ENCODE measurements around the gene SDHC.

Gene SDHC

DNA sequence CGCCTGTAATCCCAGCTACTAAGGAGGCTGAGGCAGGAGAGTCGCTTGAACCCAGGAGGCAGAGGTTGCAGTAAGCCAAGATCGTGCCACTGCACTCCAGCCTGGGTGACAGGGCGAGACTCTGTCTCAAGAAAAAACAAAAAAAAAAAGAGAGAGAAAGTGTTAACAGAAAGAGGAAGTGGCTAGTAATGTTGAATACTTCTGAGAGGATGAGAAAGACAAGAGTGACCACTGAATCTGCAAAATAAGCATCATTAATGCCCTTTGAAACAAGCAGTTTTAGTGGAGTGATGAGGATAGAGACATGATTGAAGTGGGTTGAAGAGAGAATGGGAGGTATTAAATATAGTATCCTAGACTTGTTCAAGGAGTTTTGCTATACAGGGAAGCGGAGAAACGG, 16.1 kb upstream of the SDHC start:
- no peak overlapping the region for H3K4me3 ChIP-seq (ENCODE audit: low read depth, low read length)
- TF ChIP-seq, protein P1, sequence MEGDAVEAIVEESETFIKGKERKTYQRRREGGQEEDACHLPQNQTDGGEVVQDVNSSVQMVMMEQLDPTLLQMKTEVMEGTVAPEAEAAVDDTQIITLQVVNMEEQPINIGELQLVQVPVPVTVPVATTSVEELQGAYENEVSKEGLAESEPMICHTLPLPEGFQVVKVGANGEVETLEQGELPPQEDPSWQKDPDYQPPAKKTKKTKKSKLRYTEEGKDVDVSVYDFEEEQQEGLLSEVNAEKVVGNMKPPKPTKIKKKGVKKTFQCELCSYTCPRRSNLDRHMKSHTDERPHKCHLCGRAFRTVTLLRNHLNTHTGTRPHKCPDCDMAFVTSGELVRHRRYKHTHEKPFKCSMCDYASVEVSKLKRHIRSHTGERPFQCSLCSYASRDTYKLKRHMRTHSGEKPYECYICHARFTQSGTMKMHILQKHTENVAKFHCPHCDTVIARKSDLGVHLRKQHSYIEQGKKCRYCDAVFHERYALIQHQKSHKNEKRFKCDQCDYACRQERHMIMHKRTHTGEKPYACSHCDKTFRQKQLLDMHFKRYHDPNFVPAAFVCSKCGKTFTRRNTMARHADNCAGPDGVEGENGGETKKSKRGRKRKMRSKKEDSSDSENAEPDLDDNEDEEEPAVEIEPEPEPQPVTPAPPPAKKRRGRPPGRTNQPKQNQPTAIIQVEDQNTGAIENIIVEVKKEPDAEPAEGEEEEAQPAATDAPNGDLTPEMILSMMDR (IDR thresholded peaks at IDR 0.05; ENCODE audit: low read depth, low read length) = no peak
- DNase-seq (ENCODE audit: low read depth, low spot score) = no peak
- in situ Hi-C loops (cut with HindIII; ENCODE audit: low sequenced_read_pairs) = no loop called here

DNA sequence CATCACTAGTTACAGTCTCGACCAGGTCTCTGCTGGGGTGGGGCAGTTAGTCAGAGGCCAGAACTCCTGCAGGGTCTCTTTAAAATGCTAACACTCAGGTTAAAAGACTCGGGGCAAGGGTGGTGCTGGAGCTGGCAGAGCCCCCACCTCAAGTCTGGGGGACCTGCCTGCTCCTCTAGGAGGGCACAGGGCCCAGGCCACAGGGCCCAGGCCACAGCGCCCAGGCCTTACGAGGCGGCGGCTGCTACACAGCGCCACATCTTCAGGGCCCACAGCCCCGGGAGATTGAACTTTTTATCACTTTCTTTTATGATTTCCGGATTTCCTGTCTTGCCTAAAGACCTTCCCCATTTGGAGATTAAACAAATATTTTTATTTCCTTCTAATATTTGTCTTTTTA, 14.8 kb upstream of the SDHC start:
- no peak for DNase-seq (ENCODE audit: low read depth, low spot score)
- TF ChIP-seq, protein P1 (IDR thresholded peaks at IDR 0.05; ENCODE audit: low read depth, low read length) = no peak
- no peak overlapping the region for H3K4me3 ChIP-seq (ENCODE audit: low read depth, low read length)
- in situ Hi-C loops (cut with HindIII; ENCODE audit: low sequenced_read_pairs) = no loop called here

DNA sequence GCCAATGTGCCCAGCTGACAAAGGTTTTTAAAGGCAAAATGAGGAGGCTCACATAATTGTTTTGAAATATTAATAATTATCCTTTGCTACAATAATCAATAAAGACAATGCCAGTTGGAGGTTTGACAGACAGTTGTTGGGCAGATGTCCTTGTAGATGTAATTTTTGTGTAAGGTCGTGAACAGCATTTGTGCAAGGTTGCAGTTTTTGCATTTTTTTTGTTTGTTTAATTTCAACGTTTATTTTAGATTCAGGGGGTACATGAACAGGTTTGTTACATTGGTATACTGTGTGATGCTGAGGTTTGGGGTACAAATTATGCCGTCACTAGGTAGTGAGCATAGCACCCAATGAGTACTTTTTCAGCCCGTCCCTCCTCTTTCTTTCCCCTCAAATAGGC, 13.7 kb upstream of the SDHC start:
- in situ Hi-C loops (cut with HindIII; ENCODE audit: low sequenced_read_pairs) = no loop called here
- no peak overlapping the region for H3K4me3 ChIP-seq (ENCODE audit: low read depth, low read length)
- DNase-seq (ENCODE audit: low read depth, low spot score) = no peak
- TF ChIP-seq, protein P1 (IDR thresholded peaks at IDR 0.05; ENCODE audit: low read depth, low read length) = no peak

DNA sequence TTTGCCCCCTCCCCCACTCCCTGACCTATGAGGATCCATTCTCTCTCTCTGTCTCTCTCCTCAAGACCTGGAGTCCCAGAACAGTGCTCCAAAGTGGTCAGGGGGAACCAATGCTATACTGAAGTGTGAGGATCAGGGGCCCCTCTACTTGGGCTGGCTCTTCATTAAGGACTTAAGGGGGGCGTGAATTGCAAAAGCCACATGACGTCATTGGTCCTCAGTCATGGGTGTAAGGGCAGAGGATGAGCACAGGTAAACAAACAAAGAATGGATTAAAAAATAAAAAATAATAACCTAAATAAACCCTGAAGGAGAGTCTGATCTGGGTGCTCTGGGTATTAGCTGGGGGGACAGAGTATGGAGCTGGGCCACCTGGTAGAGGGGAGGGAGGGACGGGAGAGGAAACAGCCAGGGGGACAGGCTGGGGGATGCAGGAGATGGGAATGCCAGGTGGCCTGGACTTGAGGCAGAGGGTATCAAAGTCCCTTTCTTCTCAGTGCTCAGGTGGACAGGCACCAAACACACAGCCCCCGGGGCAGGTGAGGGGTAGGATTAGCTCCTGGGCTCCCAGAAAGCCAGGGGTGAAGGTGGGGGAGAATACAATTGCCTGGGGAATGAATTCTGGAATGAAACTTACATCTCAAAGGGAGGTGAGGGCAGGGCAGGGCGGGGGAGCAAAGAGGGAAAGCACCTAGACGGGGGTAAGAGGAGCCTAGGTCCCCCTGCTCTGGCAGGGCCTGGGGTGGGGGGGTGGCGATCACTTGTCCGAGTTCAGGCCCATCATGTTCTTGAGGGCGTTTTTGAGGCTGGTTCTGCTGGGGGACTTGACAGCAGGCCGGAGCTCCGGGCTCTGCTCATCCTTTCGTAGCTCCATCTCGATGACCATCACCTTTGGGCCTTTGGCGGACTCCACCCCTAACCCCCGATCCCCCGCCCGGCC, 9.0 kb upstream of the SDHC start:
- H3K4me3 ChIP-seq (ENCODE audit: low read depth, low read length) = peak overlapping the region; percentile 72
- in situ Hi-C loops (cut with HindIII; ENCODE audit: low sequenced_read_pairs) = no loop called here
- TF ChIP-seq, protein P1 (IDR thresholded peaks at IDR 0.05; ENCODE audit: low read depth, low read length) = no peak
- no peak for DNase-seq (ENCODE audit: low read depth, low spot score)

DNA sequence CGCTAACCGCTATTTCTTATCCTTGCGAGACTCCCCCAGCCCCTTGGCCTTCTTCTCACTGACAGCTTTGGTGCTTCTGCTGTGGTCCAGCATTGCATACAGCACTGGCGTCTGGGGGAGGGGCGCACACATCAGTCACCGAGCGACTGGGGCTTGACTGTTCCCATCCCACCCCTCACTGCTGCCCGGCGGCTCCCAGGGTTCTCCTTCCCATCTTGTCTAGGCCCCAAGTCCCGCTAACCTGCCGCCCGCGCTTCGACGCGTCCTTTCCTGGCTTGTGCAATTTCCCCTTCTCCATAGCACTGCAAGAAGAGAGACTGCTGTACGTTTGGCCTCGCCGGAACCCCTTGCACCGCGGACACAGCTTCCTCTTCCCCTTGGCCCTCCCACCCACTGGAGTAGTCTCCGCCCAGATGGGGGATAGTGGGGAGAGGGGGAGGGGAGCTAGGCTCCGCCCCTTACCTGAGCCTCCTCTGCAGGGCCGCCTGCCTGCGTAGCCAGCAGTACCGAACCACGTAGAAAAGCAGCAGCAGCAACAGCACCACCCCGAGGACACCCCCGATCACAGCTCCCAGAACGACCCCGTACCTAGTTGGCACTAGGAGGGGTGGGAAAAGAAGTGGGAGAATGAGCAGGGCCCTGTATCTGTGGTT, 8.2 kb upstream of the SDHC start:
- TF ChIP-seq, protein P1 (IDR thresholded peaks at IDR 0.05; ENCODE audit: low read depth, low read length) = peak; percentile 36
- peak overlapping the region; percentile 72 for H3K4me3 ChIP-seq (ENCODE audit: low read depth, low read length)
- in situ Hi-C loops (cut with HindIII; ENCODE audit: low sequenced_read_pairs) = no loop called here
- peak; percentile 43 for DNase-seq (ENCODE audit: low read depth, low spot score)

DNA sequence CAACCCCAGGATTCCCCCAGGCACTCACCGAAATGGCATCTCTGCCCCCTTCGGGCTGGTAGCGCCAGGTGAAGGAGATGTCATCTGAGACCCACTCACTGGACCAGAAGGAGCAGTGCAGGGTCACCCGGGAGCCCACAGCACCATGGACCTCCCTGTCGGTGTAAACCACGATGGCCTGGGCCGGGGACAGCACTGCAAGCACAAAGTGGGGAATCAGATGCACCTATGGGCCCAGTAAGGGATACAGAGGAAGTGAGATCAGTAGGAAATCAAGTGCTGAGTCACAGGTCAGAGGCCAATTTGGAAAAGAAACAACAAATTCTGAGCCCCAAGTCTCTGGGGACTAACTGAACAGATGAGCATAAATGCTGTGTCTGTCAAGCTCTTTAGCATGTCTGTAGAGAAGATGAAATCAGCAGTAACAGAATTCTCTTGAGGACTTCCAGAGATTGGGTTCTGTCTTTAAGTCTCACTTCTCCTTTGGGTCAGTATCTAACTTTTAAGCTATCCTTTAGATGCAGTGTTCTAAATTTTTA, 6.9 kb upstream of the SDHC start:
- DNase-seq (ENCODE audit: low read depth, low spot score) = peak; percentile 36
- no peak overlapping the region for H3K4me3 ChIP-seq (ENCODE audit: low read depth, low read length)
- TF ChIP-seq, protein P1 (IDR thresholded peaks at IDR 0.05; ENCODE audit: low read depth, low read length) = no peak
- in situ Hi-C loops (cut with HindIII; ENCODE audit: low sequenced_read_pairs) = no loop called here

Data from astrocyte of the spinal cord (primary cell).